ENCODE results near the gene MYOT.

Gene MYOT

GRCh38 chr5:137933491-137933911, 65.8 kb downstream of the MYOT start:
- H3K36me3 ChIP-seq (ENCODE audit: insufficient read depth, low read length): peaks cover 10% of the 10 kb centered on the region; the same call in 1 of the 2 replicates
- H2AFZ ChIP-seq (ENCODE audit: low read depth, low read length): no peak overlapping the region
- no peak overlapping the region for H3K9ac ChIP-seq (ENCODE audit: low read depth, low read length)
- H4K20me1 ChIP-seq (ENCODE audit: insufficient read depth, low read length): no peaks in the 10 kb centered on the region
- no peaks in the 10 kb centered on the region for H3K27me3 ChIP-seq (ENCODE audit: insufficient read depth, low read length, poor library complexity)
- H3K4me3 ChIP-seq (ENCODE audit: low read depth in 1 of 2, low read length in 2 of 2): no peak overlapping the region
- H3K9me3 ChIP-seq (ENCODE audit: insufficient read depth, low read length, severe bottlenecking): no peaks in the 10 kb centered on the region
- H3K4me2 ChIP-seq (ENCODE audit: insufficient read depth, low read length): no peak overlapping the region
- no peak overlapping the region for H3K27ac ChIP-seq (ENCODE audit: low read length)
- DNase-seq (no peak), ATAC-seq (ENCODE audit: insufficient read depth, low read depth) (no peak)
- TF ChIP-seq, protein P1, sequence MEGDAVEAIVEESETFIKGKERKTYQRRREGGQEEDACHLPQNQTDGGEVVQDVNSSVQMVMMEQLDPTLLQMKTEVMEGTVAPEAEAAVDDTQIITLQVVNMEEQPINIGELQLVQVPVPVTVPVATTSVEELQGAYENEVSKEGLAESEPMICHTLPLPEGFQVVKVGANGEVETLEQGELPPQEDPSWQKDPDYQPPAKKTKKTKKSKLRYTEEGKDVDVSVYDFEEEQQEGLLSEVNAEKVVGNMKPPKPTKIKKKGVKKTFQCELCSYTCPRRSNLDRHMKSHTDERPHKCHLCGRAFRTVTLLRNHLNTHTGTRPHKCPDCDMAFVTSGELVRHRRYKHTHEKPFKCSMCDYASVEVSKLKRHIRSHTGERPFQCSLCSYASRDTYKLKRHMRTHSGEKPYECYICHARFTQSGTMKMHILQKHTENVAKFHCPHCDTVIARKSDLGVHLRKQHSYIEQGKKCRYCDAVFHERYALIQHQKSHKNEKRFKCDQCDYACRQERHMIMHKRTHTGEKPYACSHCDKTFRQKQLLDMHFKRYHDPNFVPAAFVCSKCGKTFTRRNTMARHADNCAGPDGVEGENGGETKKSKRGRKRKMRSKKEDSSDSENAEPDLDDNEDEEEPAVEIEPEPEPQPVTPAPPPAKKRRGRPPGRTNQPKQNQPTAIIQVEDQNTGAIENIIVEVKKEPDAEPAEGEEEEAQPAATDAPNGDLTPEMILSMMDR (IDR thresholded peaks at IDR 0.05; ENCODE audit: borderline replicate concordance, extremely low read depth, low read length, poor library complexity, severe bottlenecking): no peak
- TF ChIP-seq EZH2 (IDR thresholded peaks at IDR 0.05; ENCODE audit: borderline replicate concordance, low read depth, low read length, severe bottlenecking): no peak
- H3K4me1 ChIP-seq (ENCODE audit: insufficient read depth, low read length): no peaks in the 10 kb centered on the region
- no peaks in the 10 kb centered on the region for H3K79me2 ChIP-seq (ENCODE audit: insufficient read depth, low read length)

DNA sequence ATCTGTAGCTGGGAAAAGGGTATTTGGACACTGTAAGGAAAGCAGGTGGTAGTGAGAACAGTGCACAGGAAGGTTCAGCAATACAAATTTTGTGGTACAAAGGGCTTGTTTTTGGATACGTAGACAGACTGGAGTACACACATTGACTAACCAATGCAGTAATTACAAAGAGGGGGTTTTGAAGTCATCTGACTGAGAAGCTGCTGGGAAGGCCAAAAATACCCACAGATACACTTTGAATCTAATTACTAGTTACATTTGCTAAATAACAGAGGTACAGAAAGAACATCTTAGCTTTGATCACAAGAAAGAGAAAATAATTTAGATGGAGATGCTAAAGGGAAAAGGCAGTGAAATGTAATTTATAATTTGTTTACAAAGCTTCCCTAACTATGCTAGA, 67.5 kb downstream of the MYOT start:
- Histone ChIP-seq H4K20me1 (ENCODE audit: insufficient read depth, low read length) (no peaks in the 10 kb centered on the region), H2AFZ (ENCODE audit: low read depth, low read length) (no peak overlapping the region), H3K9ac (ENCODE audit: low read depth, low read length) (no peak overlapping the region), H3K79me2 (ENCODE audit: insufficient read depth, low read length) (no peaks in the 10 kb centered on the region), H3K27ac (ENCODE audit: low read length) (no peak overlapping the region), H3K4me2 (ENCODE audit: insufficient read depth, low read length) (no peak overlapping the region), H3K27me3 (ENCODE audit: insufficient read depth, low read length, poor library complexity) (no peaks in the 10 kb centered on the region), H3K4me1 (ENCODE audit: insufficient read depth, low read length) (no peaks in the 10 kb centered on the region), H3K9me3 (ENCODE audit: insufficient read depth, low read length, severe bottlenecking) (no peaks in the 10 kb centered on the region), H3K4me3 (ENCODE audit: low read depth in 1 of 2, low read length in 2 of 2) (no peak overlapping the region), H3K36me3 (ENCODE audit: insufficient read depth, low read length) (peaks cover 26% of the 10 kb centered on the region)
- TF ChIP-seq, protein P1 (IDR thresholded peaks at IDR 0.05; ENCODE audit: borderline replicate concordance, extremely low read depth, low read length, poor library complexity, severe bottlenecking): no peak
- no peak for TF ChIP-seq EZH2 (IDR thresholded peaks at IDR 0.05; ENCODE audit: borderline replicate concordance, low read depth, low read length, severe bottlenecking)
- DNase-seq (no peak), ATAC-seq (ENCODE audit: insufficient read depth, low read depth) (no peak)

DNA sequence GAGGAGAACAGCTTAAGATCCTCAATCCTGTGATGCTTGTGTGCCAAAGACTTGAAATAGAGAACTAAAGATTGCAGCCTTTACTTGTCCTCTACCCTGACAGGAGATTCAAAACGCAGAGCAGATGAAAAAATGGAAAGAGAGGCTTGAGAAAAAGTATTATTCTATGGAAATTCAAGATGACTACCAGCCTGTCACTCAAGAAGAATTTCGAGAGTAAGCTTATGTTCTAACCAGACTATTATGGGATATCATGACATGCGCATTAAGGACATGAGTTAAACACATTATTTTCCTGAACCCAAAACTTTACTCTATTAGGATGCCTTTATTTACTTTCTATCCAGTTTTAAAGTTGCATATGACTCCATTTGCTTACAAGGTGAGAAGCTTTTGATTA, 68.0 kb downstream of the MYOT start:
- no peak for ATAC-seq (ENCODE audit: insufficient read depth, low read depth)
- no peak overlapping the region for H3K9ac ChIP-seq (ENCODE audit: low read depth, low read length)

More for the DNA sequence above, 68.0 kb downstream of the MYOT start:
- Histone ChIP-seq H3K27me3 (ENCODE audit: insufficient read depth, low read length, poor library complexity) (no peaks in the 10 kb centered on the region), H3K4me1 (ENCODE audit: insufficient read depth, low read length) (no peaks in the 10 kb centered on the region), H3K79me2 (ENCODE audit: insufficient read depth, low read length) (no peaks in the 10 kb centered on the region), H4K20me1 (ENCODE audit: insufficient read depth, low read length) (no peaks in the 10 kb centered on the region), H2AFZ (ENCODE audit: low read depth, low read length) (no peak overlapping the region), H3K36me3 (ENCODE audit: insufficient read depth, low read length) (peaks cover 32% of the 10 kb centered on the region), H3K27ac (ENCODE audit: low read length) (no peak overlapping the region), H3K4me2 (ENCODE audit: insufficient read depth, low read length) (no peak overlapping the region), H3K4me3 (ENCODE audit: low read depth in 1 of 2, low read length in 2 of 2) (no peak overlapping the region), H3K9me3 (ENCODE audit: insufficient read depth, low read length, severe bottlenecking) (no peaks in the 10 kb centered on the region)
- DNase-seq: no peak
- TF ChIP-seq EZH2 (IDR thresholded peaks at IDR 0.05; ENCODE audit: borderline replicate concordance, low read depth, low read length, severe bottlenecking): no peak
- TF ChIP-seq, protein P1 (IDR thresholded peaks at IDR 0.05; ENCODE audit: borderline replicate concordance, extremely low read depth, low read length, poor library complexity, severe bottlenecking): no peak

Measured in DND-41 (cell line).